Heart right ventricle (tissue), 16 donors: ENCODE measurements around the gene ZNF865. TPM values are rescaled to one million over a fixed set of nuclear protein-coding genes. Genes with fewer than 3 reads are reported as not detected.

Experiments used
- ATAC-seq, 8 donors: fragments of 200-7000 bp; cut with Tn5 transposase; one replicate each; pipeline ENCODE4 v1.9.1; 2020; ENCODE audit warnings: mild to moderate bottlenecking in 8 of 8, moderate library complexity in 8 of 8, moderate number of reproducible peaks in 1 of 8
- DNase-seq, 2 donors: peaks; one replicate each; pipeline ENCODE4 v3.0.0-alpha.2; 2020
- H3K27ac ChIP-seq, 10 donors: fragments of 200-600 bp; sonication (generic) in 2 of 10; one replicate each; pipeline versions ENCODE4 v1.5.0 to v1.8.0; 2020 to 2022; ENCODE audit warnings: mild to moderate bottlenecking in 3 of 10
- H3K27me3 ChIP-seq, 7 donors: fragments of 200-600 bp; one replicate each; pipeline ENCODE4 v1.8.0; 2021 to 2022; ENCODE audit warnings: mild to moderate bottlenecking in 2 of 7
- H3K36me3 ChIP-seq, 9 donors: fragments of 200-600 bp; sonication (generic) in 1 of 9; one replicate each; pipeline versions ENCODE4 v1.5.0 to v1.8.0; 2020 to 2022; ENCODE audit warnings: mild to moderate bottlenecking in 2 of 9
- H3K4me1 ChIP-seq, 9 donors: fragments of 200-600 bp; sonication (generic) in 1 of 9; one replicate each; pipeline versions ENCODE4 v1.5.0 to v1.8.0; 2020 to 2022; ENCODE audit warnings: mild to moderate bottlenecking in 4 of 9
- H3K4me3 ChIP-seq, 10 donors: fragments of 200-600 bp; sonication (generic) in 2 of 10; one replicate each; pipeline versions ENCODE4 v1.5.0 to v1.8.0; 2020 to 2022; ENCODE audit warnings: mild to moderate bottlenecking in 7 of 10, moderate library complexity in 2 of 10
- H3K9me3 ChIP-seq, 11 donors: fragments of 200-600 bp in 10 of 11; sonication (generic) in 2 of 11; one replicate each; pipeline versions ENCODE4 v1.5.0 to v1.8.0; 2013 to 2022; ENCODE audit warnings: mild to moderate bottlenecking in 2 of 11, control low read depth in 1 of 11, moderate library complexity in 1 of 11
- CTCF ChIP-seq, 9 donors: fragments of 200-600 bp; sonication (generic) in 2 of 9; IDR thresholded peaks; one replicate each; pipeline versions ENCODE4 v1.5.0 to v1.8.0; 2021 to 2022; ENCODE audit warnings: antibody characterized with exemption in 9 of 9, mild to moderate bottlenecking in 5 of 9, moderate library complexity in 1 of 9
- WGBS, 2 donors: extraction: QIAGEN DNeasy Blood & Tissue Kit; methylation state at CpG; one replicate each; pipeline ENCODE4 v1.1.7; 2013; ENCODE audit warnings: inconsistent platforms in 1 of 2; 5-methylcytosine and 5-hydroxymethylcytosine counted together
- intact Hi-C, 10 donors: fragments of 100-400 bp; cut with DNase I; formaldehyde crosslinking; loops; one replicate each; pipeline versions ENCODE4 v1.11.1 to v1.14.2; 2022
- polyA plus RNA-seq, 2 donors: library from polyadenylated mRNA; stranded (reverse); fragments of 200-250 nt; gene quantifications; one replicate each; pipeline ENCODE4 v1.2.3, GENCODE V29; 2013
- total RNA-seq, 10 donors: library from RNA; stranded (reverse); fragmentation: NEBNext Ultra II Directional in 3 of 10; extraction: Animal tissue kit (Norgen Biotek cat#: 25700) in 3 of 10; gene quantifications; one replicate each; pipeline versions ENCODE4 v1.2.1 to v1.2.4, GENCODE V29; 2021 to 2023
- donor health status: Arrhythmogenic right ventricular cardiomyopathy.
- donor health status: ischemic (EF 13 %, LVEDD 7.1; RV severe dilation, severe dysfunction).
- donor health status: healthy with polysubstance abuse.
- donor health status: DM: no; HTN: yes; CAD: no.
- donor health status: DM: no; HTN: no; CAD: no.
- donor health status: ischemic (EF 25% LVEDD 6.9; RV normal size, moderate dysfunction).
- donor health status: ischemic (EF 25% LVEDD 5.7; RV mildly dilated, moderate dysfunction).
- donor health status: healthy.
- donor health status: DM: yes; HTN: yes; CAD: no.
- donor health status: Ischemic cardiomyopathy.
- donor health status: ischemic (EF 35%, LVEDD 5.7; RV mildly dilated, moderate dysfunction).
- donor health status: nonischemic (EF 11% LVEDD 7.7; RV severe dilation, severe dysfunction).
- donor health status: DM: yes; HTN: yes; CAD: no.
- donor health status: PGD.
- donor health status: ischemic (EF 29% LVEDD 5.4; RV normal size, mild dysfunction).
- donor health status: nonischemic (EF 23%, LVEDD 6.1; RV moderate dilation, normal function).

Gene ZNF865
- total and polyA plus RNA-seq, 12 donors: 11.8 to 26.5 (median 13.7) TPM

DNA sequence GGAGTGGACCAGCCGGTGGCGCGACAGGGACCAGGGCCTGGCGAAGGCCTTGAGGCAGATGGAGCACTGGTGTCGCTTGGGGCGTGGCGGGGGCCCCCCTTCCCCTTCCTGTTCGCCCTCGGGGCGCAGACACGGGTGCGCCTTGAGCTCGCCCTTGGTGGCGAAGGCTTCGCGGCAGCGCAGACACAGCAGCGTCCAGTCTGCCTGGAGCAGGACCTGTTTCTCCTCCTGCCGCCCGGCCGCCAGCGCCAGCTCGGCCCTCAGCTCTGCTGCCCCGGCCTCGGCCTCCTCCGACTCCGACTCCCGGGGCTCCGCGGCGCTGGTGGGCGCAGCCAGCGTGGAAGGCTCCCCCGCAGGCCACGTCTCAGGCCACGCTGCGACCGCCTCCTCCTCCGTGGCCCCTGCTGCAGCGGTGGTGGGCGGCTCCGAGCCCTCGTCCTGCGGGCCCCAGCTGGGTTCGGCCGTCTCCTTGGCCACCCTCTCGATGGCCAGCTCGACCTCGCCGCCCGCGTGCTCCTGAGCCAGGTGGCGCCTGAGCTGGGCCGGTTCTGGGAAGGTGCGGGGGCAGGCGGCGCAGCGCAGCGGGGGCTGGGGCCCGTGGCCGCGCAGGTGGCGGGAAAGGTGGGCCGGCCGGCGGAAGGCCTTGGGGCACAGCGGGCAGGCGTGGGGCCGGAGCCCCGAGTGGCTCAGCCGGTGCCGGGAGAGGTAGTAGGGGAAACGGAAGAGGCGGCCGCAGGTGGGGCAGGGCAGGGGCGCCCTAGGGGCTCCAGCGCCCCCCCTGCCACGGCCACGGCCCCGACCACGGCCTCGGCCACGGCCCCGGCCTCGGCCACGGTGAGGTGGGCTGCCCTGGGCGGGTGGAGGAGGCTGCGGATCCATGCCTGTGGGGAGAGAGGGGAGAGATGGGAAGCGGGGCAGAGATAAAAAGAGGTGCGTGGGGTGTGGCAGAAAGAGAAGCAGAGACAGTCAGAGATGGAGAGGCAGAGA is 26.4 kb upstream of the ZNF865 start:
- no peak for DNase-seq
- intact Hi-C loops: no loop called here

DNA sequence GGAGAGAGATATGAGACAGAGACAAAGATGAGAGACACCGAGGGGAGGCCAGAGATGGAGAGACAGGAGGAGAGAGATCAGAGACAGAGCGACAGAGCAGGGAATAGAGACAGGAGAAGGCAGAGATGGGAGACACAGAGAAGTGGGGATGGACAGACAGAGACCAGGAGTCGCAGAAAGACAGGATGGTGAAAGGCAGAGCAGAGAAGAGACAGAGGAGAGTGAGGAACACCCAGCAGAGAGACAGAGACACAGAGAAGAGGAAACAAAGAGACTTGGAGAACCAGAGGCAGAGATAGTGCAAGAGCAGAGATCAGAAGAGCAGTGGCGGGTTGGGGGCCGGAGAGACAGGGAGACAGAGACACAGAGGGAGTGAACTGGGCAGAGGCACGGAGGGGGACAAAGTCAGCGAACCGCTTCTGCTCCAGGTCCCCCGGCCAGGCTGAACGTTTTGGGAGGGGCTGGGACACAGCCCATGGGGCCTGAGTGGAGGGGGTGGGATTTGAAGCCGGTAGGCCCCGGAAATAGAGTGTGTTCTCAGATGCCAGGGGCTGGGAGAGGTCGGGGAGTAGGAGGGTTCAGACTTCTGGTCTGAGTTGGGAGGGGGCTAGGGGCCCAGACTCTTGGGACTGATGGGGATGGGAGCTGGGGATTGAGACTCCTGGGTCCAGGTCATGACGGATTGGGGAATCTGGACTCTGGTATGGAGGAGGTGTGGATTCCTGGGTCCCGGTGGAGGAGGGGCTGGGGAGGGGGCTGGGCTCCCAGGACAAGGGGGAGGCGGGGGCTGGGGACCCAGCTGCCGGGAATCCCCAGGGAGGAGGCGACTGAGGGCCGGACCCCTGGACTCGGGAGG is 25.5 kb upstream of the ZNF865 start:
- Histone ChIP-seq H3K9me3 (no peaks in the 10 kb centered on the region), H3K4me3 (peak overlapping the region; percentile 84 to 100 (median 94)), H3K4me1 (peaks cover 0 to 18% (median 12%) of the 10 kb centered on the region in 9 donors), H3K27ac (peak overlapping the region; percentile 94 to 99 (median 96)), H3K36me3 (peaks cover 0 to 24% (median 7%) of the 10 kb centered on the region in 9 donors), H3K27me3 (peaks cover 0 to 5% (median 0%) of the 10 kb centered on the region in 7 donors)
- WGBS, 2 donors: 7 to 9% methylated on average over 19 to 20 of the region's 20 CpGs
- ATAC-seq (peak; percentile 49 to 85 (median 62)), DNase-seq (peak; percentile 31 to 42)
- TF ChIP-seq CTCF (IDR thresholded peaks at IDR 0.05): no peak
- intact Hi-C loops: loop anchor here in 3 of 10 donors (1.0 to 5.0 kb wide), 4 partner anchors 16 to 63 kb away; no protein-coding TSS in a partner anchor

More for the DNA sequence above, 26.4 kb upstream of the ZNF865 start:
- TF ChIP-seq CTCF (IDR thresholded peaks at IDR 0.05): no peak
- Histone ChIP-seq H3K27ac (peak overlapping the region in 5 of 10 donors; percentile 94 to 99 (median 98)), H3K9me3 (no peaks in the 10 kb centered on the region), H3K36me3 (peaks cover 0 to 24% (median 7%) of the 10 kb centered on the region in 9 donors), H3K4me3 (peak overlapping the region in 8 of 10 donors; percentile 84 to 100 (median 94)), H3K27me3 (no peaks in the 10 kb centered on the region), H3K4me1 (peaks cover 0 to 18% (median 12%) of the 10 kb centered on the region in 9 donors)
- ATAC-seq: no peak
- 94% methylated on average over 76 to 90 of the region's 90 CpGs for WGBS, 2 donors

- Histone ChIP-seq H3K9me3 (no peaks in the 10 kb centered on the region), H3K4me1 (peaks cover 0 to 22% (median 16%) of the 10 kb centered on the region in 9 donors), H3K27ac (peak within 1 kb of the TSS; percentile 94 to 99 (median 96)), H3K27me3 (peaks cover 0 to 10% (median 0%) of the 10 kb centered on the region in 7 donors), H3K36me3 (peaks cover 0 to 24% (median 7%) of the 10 kb centered on the region in 9 donors), H3K4me3 (peak within 1 kb of the TSS; percentile 84 to 100 (median 94))
- intact Hi-C loops: loop anchor here in 3 of 10 donors (1.0 to 5.0 kb wide), 4 partner anchors 16 to 64 kb away; no protein-coding TSS in a partner anchor
- 1 to 2% methylated on average over 17 to 23 of the region's 24 CpGs for WGBS, 2 donors
- TF ChIP-seq CTCF (IDR thresholded peaks at IDR 0.05): no peak
- ATAC-seq (peak; percentile 86 to 95 (median 89)), DNase-seq (peak; percentile 87 to 92)
Observed at GRCh38 chr19:55580628-55581144, 24.8 kb upstream of the ZNF865 start, which contains the start of gene ZNF579. ZNF579 (minus strand) TSS chr19:55580848; CDS start chr19:55579639, 1,209 bp downstream.
